SK-N-MC (cell line): ENCODE data around the gene HACE1.

Experiments used
- EZH2 ChIP-seq: fragments of 200-600 bp; sonication (generic); IDR thresholded peaks from one replicate; pipeline ENCODE4 v1.6.1; 2017; ENCODE audit warnings: antibody characterized with exemption
- POLR2AphosphoS5 ChIP-seq: IDR thresholded peaks from 2 replicates; pipeline ENCODE4 v1.6.1; 2012; ENCODE audit warnings: mild to moderate bottlenecking, low read depth, low read length, borderline replicate concordance

DNA sequence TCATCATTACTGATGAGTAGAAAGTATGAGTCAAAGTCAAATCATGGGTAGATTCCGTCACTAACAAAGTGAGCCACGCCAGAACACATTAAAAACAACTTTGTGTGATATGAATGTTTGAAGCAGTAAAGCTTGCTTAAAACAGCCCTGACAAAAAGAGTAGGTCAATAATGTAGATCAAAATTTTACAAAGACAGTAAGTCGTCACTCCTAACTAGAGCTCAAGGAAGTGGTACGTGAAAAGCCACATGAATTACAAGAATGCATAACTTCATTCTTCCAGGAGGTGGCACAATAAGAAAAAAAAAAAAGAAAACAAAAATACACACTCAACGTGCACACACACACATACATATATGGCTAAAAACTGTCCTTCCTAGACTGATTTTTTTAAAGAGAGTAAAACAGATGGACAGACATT is 69.9 kb downstream of the HACE1 start:
- TF ChIP-seq EZH2 (no peak), POLR2AphosphoS5 (no peak)
